ENCODE data around the gene IL23R. TPM values are rescaled to one million over a fixed set of nuclear protein-coding genes. Genes with fewer than 3 reads are reported as not detected.

Gene IL23R
- total RNA-seq, 1 donor from 2014 or later, result not detected

GRCh38 chr1:67307251-67308060 lies 141.2 kb downstream of the IL23R start, which contains the start of gene IL12RB2:
Gene IL12RB2 (plus strand): TSS chr1:67307873. CDS start chr1:67320369, 12,496 bp downstream.
- DNase-seq, result peak; percentile 1

GRCh38 chr1:67308136-67308535 lies 141.9 kb downstream of the IL23R start:
- no peak for DNase-seq

Other genes starting within 250 kb of the IL23R start
- 2.1 and 3.7 TPM in 2 replicates for gene DNAI4, start 241.6 kb upstream of the IL23R start, total RNA-seq
- gene MIER1, start 241.5 kb upstream of the IL23R start, total RNA-seq, result 26.9 and 34.0 TPM in 2 replicates
- 5.9 and 7.0 TPM in 2 replicates for gene SLC35D1, start 112.3 kb upstream of the IL23R start, total RNA-seq
- gene C1orf141, start 31.5 kb upstream of the IL23R start, total RNA-seq, result not detected in 2 replicates
- not detected in 2 replicates for gene IL12RB2, start 141.4 kb downstream of the IL23R start, total RNA-seq